AG09319 (cell line): ENCODE measurements around the gene PIK3R3.
"Not testable (repeated sequence)": the region's sequence is repeated elsewhere in the genome, so short reads cannot be mapped to it uniquely, and the experiment has no call there.

ENCODE experiments used
- DNase-seq: peaks from one replicate; pipeline ENCODE4 v3.0.0-alpha.2; 2010; ENCODE audit warnings: low read depth; ENCODE audit errors: extremely low read depth
- TF ChIP-seq, protein P1 (sequence below): IDR thresholded peaks from 2 replicates; pipeline ENCODE4 v1.5.1; 2011; ENCODE audit warnings: low read depth, mild to moderate bottlenecking, inconsistent platforms, low read length, moderate library complexity

PIK3R3 gene

DNA sequence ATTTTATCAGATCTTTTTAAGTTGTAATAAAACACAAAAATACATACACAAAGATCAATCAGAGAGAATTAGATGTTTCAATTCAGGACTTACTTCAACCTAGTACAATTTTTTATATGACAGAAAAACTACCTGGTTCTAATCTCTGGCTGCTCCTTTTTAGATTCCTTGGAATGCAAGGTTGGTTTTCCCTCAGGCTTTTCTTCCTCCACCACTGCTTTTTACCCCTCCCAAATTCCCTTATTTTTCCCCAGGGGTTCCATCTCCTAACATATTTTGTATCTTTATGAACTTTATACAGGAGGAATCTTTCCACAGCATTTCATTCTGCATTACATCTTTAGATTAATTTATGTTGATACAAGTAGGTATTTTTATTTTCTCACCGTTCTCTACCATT lies 33.2 kb downstream of the PIK3R3 start:
- no peak for DNase-seq
- TF ChIP-seq, protein P1, sequence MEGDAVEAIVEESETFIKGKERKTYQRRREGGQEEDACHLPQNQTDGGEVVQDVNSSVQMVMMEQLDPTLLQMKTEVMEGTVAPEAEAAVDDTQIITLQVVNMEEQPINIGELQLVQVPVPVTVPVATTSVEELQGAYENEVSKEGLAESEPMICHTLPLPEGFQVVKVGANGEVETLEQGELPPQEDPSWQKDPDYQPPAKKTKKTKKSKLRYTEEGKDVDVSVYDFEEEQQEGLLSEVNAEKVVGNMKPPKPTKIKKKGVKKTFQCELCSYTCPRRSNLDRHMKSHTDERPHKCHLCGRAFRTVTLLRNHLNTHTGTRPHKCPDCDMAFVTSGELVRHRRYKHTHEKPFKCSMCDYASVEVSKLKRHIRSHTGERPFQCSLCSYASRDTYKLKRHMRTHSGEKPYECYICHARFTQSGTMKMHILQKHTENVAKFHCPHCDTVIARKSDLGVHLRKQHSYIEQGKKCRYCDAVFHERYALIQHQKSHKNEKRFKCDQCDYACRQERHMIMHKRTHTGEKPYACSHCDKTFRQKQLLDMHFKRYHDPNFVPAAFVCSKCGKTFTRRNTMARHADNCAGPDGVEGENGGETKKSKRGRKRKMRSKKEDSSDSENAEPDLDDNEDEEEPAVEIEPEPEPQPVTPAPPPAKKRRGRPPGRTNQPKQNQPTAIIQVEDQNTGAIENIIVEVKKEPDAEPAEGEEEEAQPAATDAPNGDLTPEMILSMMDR = no peak

DNA sequence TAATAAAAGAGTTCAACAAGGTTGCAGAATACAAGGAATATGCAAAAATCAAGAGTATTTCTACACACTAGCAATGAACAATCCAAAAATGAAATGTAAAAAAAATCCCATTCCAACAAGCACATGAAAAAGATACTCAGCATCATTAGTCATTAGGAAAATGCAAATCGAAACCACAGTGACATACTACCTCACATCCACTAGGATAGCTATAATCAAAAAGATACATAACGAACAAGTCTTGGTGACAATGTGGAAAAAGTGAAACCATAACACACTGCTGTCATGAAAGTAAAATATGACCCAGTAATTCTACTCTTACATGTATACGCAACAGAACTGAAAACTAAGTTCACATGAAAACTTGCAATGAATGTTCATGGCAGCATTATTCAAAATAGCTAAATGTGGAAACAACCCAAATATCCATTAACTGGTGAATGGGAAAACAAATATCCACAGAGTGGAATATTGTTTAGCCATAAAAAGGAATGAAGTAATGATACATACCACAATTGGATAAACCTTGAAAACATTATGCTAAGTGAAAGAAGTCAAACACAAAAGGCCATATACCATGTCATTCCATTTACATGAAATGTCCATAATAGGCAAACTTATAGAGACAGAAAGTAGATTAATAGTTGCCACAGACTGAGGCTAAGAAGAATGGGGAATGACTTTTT lies 34.3 kb downstream of the PIK3R3 start:
- no peak for DNase-seq
- TF ChIP-seq, protein P1 = no peak

DNA sequence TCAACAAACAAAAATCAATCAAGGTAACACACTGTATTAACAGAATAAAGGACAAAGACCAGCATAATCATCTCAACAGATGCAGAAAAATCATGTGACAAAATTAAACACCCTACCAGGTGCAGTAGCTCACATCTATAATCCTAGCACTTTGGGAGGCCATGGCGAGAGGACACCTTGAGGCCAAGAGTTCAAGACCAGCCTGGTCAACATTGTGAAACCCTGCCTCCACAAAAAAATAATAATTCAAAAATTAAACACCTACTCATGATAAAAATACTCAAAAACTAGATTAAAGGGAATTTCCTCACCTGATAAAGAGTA lies 35.3 kb downstream of the PIK3R3 start:
- TF ChIP-seq, protein P1 = no peak
- DNase-seq = no peak

DNA sequence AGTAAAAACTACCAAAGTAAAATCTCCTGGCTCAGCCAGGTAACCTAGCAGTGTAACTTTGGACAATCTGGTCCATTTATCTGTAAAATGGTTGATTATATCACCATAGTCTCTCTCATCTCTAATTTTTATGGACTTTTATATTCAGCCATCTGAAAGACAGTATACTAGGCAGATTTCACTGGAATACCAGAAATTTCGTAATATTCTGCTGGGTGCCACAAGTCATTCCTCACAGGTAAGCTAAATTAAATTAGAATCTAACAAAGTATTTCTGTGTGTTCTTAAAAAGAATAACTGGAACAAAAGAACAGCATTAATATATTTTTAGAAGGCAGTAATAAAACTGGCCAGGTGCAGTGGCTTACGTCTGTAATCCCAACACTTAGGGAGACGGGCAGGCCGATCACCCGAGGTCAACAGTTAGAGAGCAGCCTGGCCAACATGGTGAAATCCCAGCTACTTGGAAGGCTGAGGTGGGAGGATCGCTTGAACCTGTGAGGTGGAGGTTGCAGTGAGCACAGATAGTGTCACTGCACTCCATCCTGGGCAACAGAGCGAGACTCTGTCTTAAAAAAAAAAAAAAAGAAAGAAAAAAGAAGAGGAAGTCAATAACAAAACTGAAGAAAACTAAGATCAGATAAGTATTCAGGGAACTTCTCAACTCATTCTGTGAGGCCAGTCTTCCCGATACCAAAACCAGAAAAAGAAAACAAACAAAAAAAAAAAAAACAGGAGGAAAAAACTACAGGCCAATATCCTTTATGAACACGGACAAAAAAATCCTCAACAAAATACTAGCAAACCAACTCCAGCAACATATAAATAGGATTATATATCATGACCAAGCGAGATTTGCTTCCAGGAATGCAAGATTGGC lies 35.9 kb downstream of the PIK3R3 start:
- DNase-seq = no peak
- TF ChIP-seq, protein P1 = no peak

DNA sequence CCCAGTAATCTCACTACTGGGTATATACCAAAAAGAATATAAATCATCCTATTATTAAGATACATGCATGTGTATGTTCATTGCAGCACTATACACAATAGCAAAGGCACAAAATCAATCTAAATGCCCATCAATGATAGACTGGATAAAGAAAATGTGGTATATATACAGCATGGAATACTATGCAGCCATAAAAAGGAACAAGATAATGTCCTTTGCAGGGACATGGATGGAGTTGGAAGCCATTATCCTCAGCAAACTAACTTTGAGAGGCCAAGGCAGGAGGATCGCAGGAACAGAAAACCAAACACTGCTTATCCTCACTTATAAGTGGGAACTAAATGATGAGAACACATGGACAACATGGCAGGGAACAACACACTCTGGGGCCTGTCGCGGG lies 37.3 kb downstream of the PIK3R3 start:
- not testable (repeated sequence) for DNase-seq

DNA sequence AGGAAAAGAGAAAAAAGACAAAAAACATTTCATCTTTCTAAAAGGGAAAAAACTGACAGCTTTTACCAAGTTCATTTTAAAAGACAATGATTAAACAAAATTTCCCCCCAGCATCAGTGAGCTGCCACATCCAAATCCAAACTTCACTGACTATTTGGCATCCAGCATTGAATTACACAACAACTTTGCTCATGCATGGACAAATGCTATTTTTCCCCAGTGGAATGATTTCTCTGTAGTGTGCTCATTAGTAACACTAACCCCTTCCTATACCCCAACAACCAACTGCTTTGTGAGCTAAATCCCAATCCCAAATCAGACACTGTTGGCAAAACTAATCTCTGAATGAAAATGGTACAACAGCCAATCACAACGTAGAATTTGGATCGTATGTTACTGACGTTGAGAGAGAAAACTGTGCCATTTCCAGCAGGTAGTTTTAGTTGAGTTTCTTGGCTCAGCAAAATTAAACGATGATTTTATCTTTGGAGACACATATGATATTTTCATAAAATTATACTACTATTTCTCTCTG lies 37.9 kb downstream of the PIK3R3 start:
- TF ChIP-seq, protein P1 = no peak

DNA sequence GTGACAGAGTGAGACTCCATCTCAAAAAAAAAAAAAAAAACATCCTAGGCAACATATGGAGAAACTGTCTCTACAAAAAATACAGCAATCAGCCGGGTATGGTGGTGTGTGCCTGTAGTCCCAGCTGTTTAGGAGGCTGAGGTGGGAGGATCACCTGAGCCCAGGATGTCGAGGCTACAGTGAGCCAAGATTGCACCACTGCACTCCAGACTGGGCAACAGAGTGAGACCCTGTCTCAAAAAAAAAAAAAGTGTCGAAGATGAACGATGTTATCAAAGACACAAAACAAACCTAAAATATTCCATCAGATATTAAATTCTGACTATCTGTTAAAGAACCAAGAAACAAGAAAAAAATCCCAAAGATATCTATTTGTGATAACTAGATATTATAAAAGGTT lies 38.6 kb downstream of the PIK3R3 start:
- not testable (repeated sequence) for DNase-seq

More for the DNA sequence above, 37.9 kb downstream of the PIK3R3 start:
- DNase-seq = no peak

DNA sequence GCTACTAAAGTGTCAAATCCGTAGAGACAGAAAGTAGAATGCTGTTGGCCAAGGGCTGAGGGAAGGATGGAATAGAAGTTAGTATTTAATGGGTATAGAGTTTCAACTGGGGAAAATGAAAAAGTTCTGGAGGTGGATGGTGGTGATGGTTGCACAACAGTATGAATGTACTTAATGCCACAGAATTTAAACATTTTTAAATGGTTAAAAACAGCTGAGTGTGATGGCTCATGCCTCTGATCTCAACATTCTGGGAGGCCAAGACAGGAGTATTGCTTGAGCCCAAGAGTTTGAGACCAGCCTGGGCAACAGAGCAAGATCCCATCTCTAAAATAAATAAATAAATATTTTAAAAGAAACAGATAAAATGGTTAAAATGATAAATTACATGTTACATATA lies 44.5 kb downstream of the PIK3R3 start:
- TF ChIP-seq, protein P1 = no peak
- no peak for DNase-seq
